HCT116 (cell line): Measurements from ENCODE around the gene ASF1A. TPM values are rescaled to one million over a fixed set of nuclear protein-coding genes. Genes with fewer than 3 reads are reported as not detected.

Experiments used
- ATAC-seq: fragments of 200-7000 bp; cut with Tn5 transposase; 2 replicates; pipeline ENCODE4 v1.9.1; 2020; ENCODE audit warnings: mild to moderate bottlenecking, moderate library complexity
- BruUV-seq: library from RNA; stranded (reverse); fragments of 400-500 nt; replicated peaks from 2 replicates; lab custom pipeline; 2021; lab: Mats Ljungman, UMichigan
- CTCF ChIA-PET: fragments of 300-600 bp; sonication (Branson Sonifier 250); formaldehyde crosslinking; loops from one replicate; lab custom pipeline; 2021; ENCODE audit warnings: antibody characterized with exemption; lab: Charles Lee
- POLR2A ChIA-PET: fragments of 300-600, 350-600 bp; sonication (Branson Sonifier 250); formaldehyde crosslinking; loops from one replicate; lab custom pipeline; 2021; ENCODE audit warnings: antibody characterized with exemption; lab: Charles Lee
- RAD21 ChIA-PET, 2 experiments: fragments of 300-600 bp; sonication (Branson Sonifier 250); formaldehyde crosslinking; loops; one replicate each; lab custom pipeline; 2023; ENCODE audit warnings: low total read pairs in 2 of 2; ENCODE audit not compliant: uncharacterized antibody in 2 of 2, unreplicated experiment in 2 of 2, low non-redundant PET in 1 of 2; lab: Charles Lee
- DNase-seq: peaks from one replicate; pipeline ENCODE4 v3.0.0-alpha.2; 2010; ENCODE audit warnings: low read depth, low spot score
- H2AFZ ChIP-seq: fragments of 200-600 bp; shearing (Covaris generic), sonication (generic); 2 replicates; pipeline ENCODE4 v1.6.1; 2017; ENCODE audit warnings: low read depth, mixed run types, mixed read lengths, antibody characterized with exemption, low read length; ENCODE audit not compliant: poor library complexity, severe bottlenecking
- H3K27ac ChIP-seq: 2 replicates; pipeline ENCODE4 v1.5.1; 2012; ENCODE audit warnings: low read depth, low read length
- H3K27me3 ChIP-seq: fragments of 200-600 bp; sonication (generic); 2 replicates; pipeline ENCODE4 v1.6.1; 2016; ENCODE audit warnings: mixed run types, low read length, mixed read lengths; ENCODE audit not compliant: insufficient read depth
- H3K36me3 ChIP-seq, 2 experiments: fragments of 200-500 bp in 1 of 2; fragments of 200-600 bp in 1 of 2; sonication (Bioruptor generic) in 1 of 2; sonication (generic) in 1 of 2; 2 replicates each; pipeline versions ENCODE4 v1.5.1 to v1.6.1; 2014 to 2016; ENCODE audit warnings: low read length in 2 of 2, inconsistent platforms in 1 of 2, mixed read lengths in 1 of 2, mixed run types in 1 of 2; ENCODE audit not compliant: insufficient read depth in 2 of 2, control insufficient read depth in 1 of 2
- H3K4me1 ChIP-seq, 2 experiments: fragments of 200-600 bp in 1 of 2; sonication (generic) in 1 of 2; 2 replicates each; pipeline versions ENCODE4 v1.5.1 to v1.6.1; 2012 to 2017; ENCODE audit warnings: low read length in 2 of 2, inconsistent platforms in 1 of 2, mild to moderate bottlenecking in 1 of 2, mixed read lengths in 1 of 2, mixed run types in 1 of 2, moderate library complexity in 1 of 2; ENCODE audit not compliant: insufficient read depth in 2 of 2, control insufficient read depth in 1 of 2
- H3K4me2 ChIP-seq: fragments of 200-600 bp; sonication (generic); 2 replicates; pipeline ENCODE4 v1.6.1; 2017; ENCODE audit warnings: mixed run types, low read length, mixed read lengths
- H3K4me3 ChIP-seq, 2 experiments: fragments of 200-600 bp in 1 of 2; sonication (generic) in 1 of 2; replicated peaks in 1 of 2; 2 replicates each; pipeline ENCODE4 v1.5.1; 2011 to 2016; ENCODE audit warnings: low read length in 2 of 2, control low read depth in 1 of 2, low read depth in 1 of 2, mild to moderate bottlenecking in 1 of 2, mixed read lengths in 1 of 2, mixed run types in 1 of 2
- H3K79me2 ChIP-seq: fragments of 200-600 bp; sonication (generic); 2 replicates; pipeline ENCODE4 v1.6.1; 2017; ENCODE audit warnings: mild to moderate bottlenecking, mixed run types, low read length, moderate library complexity, mixed read lengths; ENCODE audit not compliant: insufficient read depth
- H3K9ac ChIP-seq: fragments of 200-600 bp; sonication (generic); 2 replicates; pipeline ENCODE4 v1.6.1; 2016; ENCODE audit warnings: low read length, mixed read lengths
- H3K9me2 ChIP-seq: fragments of 200-600 bp; sonication (generic), shearing (Covaris generic); 2 replicates; pipeline ENCODE4 v1.6.1; 2017; ENCODE audit warnings: mixed run types, mild to moderate bottlenecking, moderate library complexity; ENCODE audit not compliant: insufficient read depth
- H3K9me3 ChIP-seq, 2 experiments: fragments of 200-500 bp in 1 of 2; fragments of 200-600 bp in 1 of 2; sonication (Bioruptor generic) in 1 of 2; sonication (generic) in 1 of 2; 2 replicates each; pipeline ENCODE4 v1.6.1; 2014 to 2017; ENCODE audit warnings: low read length in 2 of 2, mixed read lengths in 2 of 2, inconsistent platforms in 1 of 2, low read depth in 1 of 2, mild to moderate bottlenecking in 1 of 2, mixed run types in 1 of 2, moderate library complexity in 1 of 2; ENCODE audit not compliant: control insufficient read depth in 1 of 2, insufficient read depth in 1 of 2
- H4K20me1 ChIP-seq: fragments of 200-600 bp; sonication (generic), shearing (Covaris generic); 2 replicates; pipeline ENCODE4 v1.6.1; 2017; ENCODE audit warnings: mixed run types, mild to moderate bottlenecking, moderate library complexity; ENCODE audit not compliant: insufficient read depth
- CEBPB ChIP-seq: IDR thresholded peaks from 2 replicates; pipeline ENCODE4 v1.6.1; 2012; ENCODE audit warnings: low read depth
- EZH2 ChIP-seq: fragments of 200-600 bp; sonication (generic); IDR thresholded peaks from 2 replicates; pipeline ENCODE4 v1.6.1; 2017; ENCODE audit warnings: antibody characterized with exemption, mixed run types
- EZH2phosphoT487 ChIP-seq: fragments of 200-600 bp; IDR thresholded peaks from 2 replicates; pipeline ENCODE4 v1.6.1; 2018; ENCODE audit warnings: antibody characterized with exemption, borderline replicate concordance
- POLR2AphosphoS5 ChIP-seq: IDR thresholded peaks from 2 replicates; pipeline ENCODE4 v1.6.1; 2011; ENCODE audit warnings: mild to moderate bottlenecking, low read depth, low read length, moderate library complexity
- RAD21 ChIP-seq: IDR thresholded peaks from 2 replicates; pipeline ENCODE4 v1.6.1; 2012; ENCODE audit warnings: low read depth, mild to moderate bottlenecking
- SIN3A ChIP-seq: IDR thresholded peaks from 2 replicates; pipeline ENCODE4 v1.6.1; 2012; ENCODE audit warnings: low read depth
- YY1 ChIP-seq: IDR thresholded peaks from 2 replicates; pipeline ENCODE4 v1.6.1; 2011; ENCODE audit warnings: low read length, low read depth, moderate library complexity, mild to moderate bottlenecking; ENCODE audit not compliant: insufficient replicate concordance; ENCODE audit errors: extremely low read depth
- ZFX ChIP-seq: fragments of 450-650 bp; IDR thresholded peaks from 2 replicates; pipeline ENCODE4 v1.6.1; 2017
- intact Hi-C: fragments of 100-400 bp; cut with micrococcal nuclease; formaldehyde crosslinking; loops from 2 replicates; pipeline ENCODE4 v1.10.0; 2022
- total RNA-seq: library from RNA; stranded (reverse); gene quantifications from one replicate; pipeline ENCODE4 v1.2.1, GENCODE V29; 2021; ENCODE audit not compliant: unreplicated experiment
- TF ChIP-seq, protein P1 (sequence below): IDR thresholded peaks from 2 replicates; pipeline ENCODE4 v1.6.1; 2011; ENCODE audit warnings: mild to moderate bottlenecking, low read length, moderate library complexity; ENCODE audit not compliant: insufficient replicate concordance; ENCODE audit errors: extremely low read depth
- TF ChIP-seq, protein P2 (sequence below): IDR thresholded peaks from 2 replicates; pipeline ENCODE4 v1.6.1; 2012
- TF ChIP-seq, protein P3 (sequence below): IDR thresholded peaks from 2 replicates; pipeline ENCODE4 v1.6.1; 2012

ASF1A gene
- total RNA-seq, 1 experiment from 2014 or later, result 23.3 TPM

DNA sequence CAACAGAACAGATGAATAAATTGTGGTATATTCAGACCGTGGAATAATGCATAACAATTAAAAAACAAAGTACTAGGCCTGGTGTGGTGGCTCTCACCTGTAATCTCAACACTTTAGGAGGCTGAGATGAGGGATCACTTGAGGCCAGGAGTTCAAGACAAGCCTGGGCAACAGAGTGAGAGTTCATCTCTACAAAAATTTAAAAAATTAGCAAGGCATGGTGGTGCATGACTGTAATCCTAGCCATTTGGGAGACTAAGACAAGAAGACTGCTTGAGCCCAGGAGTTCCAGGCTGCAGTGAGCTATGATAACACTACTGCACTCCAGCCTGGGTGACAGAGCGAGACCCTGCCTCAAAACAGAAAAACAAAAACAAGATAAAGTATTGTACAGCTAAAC, 16.1 kb upstream of the ASF1A start:
- TF ChIP-seq RAD21, result no peak
- TF ChIP-seq EZH2, result no peak
- no peak for TF ChIP-seq CEBPB
- TF ChIP-seq, protein P1, sequence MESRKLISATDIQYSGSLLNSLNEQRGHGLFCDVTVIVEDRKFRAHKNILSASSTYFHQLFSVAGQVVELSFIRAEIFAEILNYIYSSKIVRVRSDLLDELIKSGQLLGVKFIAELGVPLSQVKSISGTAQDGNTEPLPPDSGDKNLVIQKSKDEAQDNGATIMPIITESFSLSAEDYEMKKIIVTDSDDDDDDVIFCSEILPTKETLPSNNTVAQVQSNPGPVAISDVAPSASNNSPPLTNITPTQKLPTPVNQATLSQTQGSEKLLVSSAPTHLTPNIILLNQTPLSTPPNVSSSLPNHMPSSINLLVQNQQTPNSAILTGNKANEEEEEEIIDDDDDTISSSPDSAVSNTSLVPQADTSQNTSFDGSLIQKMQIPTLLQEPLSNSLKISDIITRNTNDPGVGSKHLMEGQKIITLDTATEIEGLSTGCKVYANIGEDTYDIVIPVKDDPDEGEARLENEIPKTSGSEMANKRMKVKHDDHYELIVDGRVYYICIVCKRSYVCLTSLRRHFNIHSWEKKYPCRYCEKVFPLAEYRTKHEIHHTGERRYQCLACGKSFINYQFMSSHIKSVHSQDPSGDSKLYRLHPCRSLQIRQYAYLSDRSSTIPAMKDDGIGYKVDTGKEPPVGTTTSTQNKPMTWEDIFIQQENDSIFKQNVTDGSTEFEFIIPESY, result no peak
- no peak for TF ChIP-seq SIN3A
- TF ChIP-seq, protein P2, sequence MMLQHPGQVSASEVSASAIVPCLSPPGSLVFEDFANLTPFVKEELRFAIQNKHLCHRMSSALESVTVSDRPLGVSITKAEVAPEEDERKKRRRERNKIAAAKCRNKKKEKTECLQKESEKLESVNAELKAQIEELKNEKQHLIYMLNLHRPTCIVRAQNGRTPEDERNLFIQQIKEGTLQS, result no peak
- no peak for TF ChIP-seq POLR2AphosphoS5
- TF ChIP-seq, protein P3, sequence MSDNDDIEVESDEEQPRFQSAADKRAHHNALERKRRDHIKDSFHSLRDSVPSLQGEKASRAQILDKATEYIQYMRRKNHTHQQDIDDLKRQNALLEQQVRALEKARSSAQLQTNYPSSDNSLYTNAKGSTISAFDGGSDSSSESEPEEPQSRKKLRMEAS, result no peak
- no peak for TF ChIP-seq EZH2phosphoT487
- TF ChIP-seq YY1, result no peak
- no peak for TF ChIP-seq ZFX
- TF ChIP-seq, all 23 proteins: peak for 0
- BruUV-seq, result no TSS peak
- H3K9me2 ChIP-seq, result no peaks in the 10 kb centered on the region

More for the DNA sequence above, 16.1 kb upstream of the ASF1A start:
- H3K4me1 ChIP-seq, result peaks cover 0 to 9% of the 10 kb centered on the region in 2 experiments; a peak in 2 of 4 replicates
- ChIA-PET RAD21 (no interaction called here), CTCF (no interaction called here), POLR2A (no interaction called here)
- H3K36me3 ChIP-seq, result no peaks in the 10 kb centered on the region
- no peaks in the 10 kb centered on the region for H3K27me3 ChIP-seq
- H3K79me2 ChIP-seq, result no peaks in the 10 kb centered on the region; the same call in 1 of the 2 replicates
- H2AFZ ChIP-seq, result no peak overlapping the region
- H3K4me3 ChIP-seq, result no peak overlapping the region
- no peak overlapping the region for H3K9ac ChIP-seq
- DNase-seq (no peak), ATAC-seq (no peak)
- intact Hi-C loops, result no loop called here
- no peaks in the 10 kb centered on the region for H3K9me3 ChIP-seq
- no peak overlapping the region for H3K4me2 ChIP-seq
- H3K27ac ChIP-seq, result no peak overlapping the region
- H4K20me1 ChIP-seq, result no peaks in the 10 kb centered on the region
